ENCODE measurements around the gene METAP1D. TPM values are rescaled to one million over a fixed set of nuclear protein-coding genes. Genes with fewer than 3 reads are reported as not detected.
"Not testable (repeated sequence)": the region's sequence is repeated elsewhere in the genome, so short reads cannot be mapped to it uniquely, and the experiment has no call there.

The METAP1D gene
- total RNA-seq, 1 donor from 2014 or later: 6.3 TPM

GRCh38 chr2:171965661-171966060, 34.1 kb upstream of the METAP1D start:
- Histone ChIP-seq H3K4me3 (ENCODE audit: low read depth, low read length) (no peak overlapping the region), H3K27me3 (ENCODE audit: control insufficient read depth, insufficient read depth, low read length) (no peaks in the 10 kb centered on the region), H3K36me3 (ENCODE audit: control insufficient read depth, insufficient read depth, low read length) (no peaks in the 10 kb centered on the region)
- DNase-seq (ENCODE audit: low read depth): no peak
- no peak for TF ChIP-seq CTCF (IDR thresholded peaks at IDR 0.05; ENCODE audit: insufficient read depth, low read length, poor library complexity, severe bottlenecking)

GRCh38 chr2:171966235-171966634, 33.5 kb upstream of the METAP1D start:
- no peaks in the 10 kb centered on the region for H3K36me3 ChIP-seq (ENCODE audit: control insufficient read depth, insufficient read depth, low read length)
- no peak overlapping the region for H3K4me3 ChIP-seq (ENCODE audit: low read depth, low read length)
- H3K27me3 ChIP-seq (ENCODE audit: control insufficient read depth, insufficient read depth, low read length): no peaks in the 10 kb centered on the region
- DNase-seq (ENCODE audit: low read depth): no peak
- TF ChIP-seq CTCF (IDR thresholded peaks at IDR 0.05; ENCODE audit: insufficient read depth, low read length, poor library complexity, severe bottlenecking): no peak

GRCh38 chr2:171966688-171967087, 33.1 kb upstream of the METAP1D start:
- TF ChIP-seq CTCF (IDR thresholded peaks at IDR 0.05; ENCODE audit: insufficient read depth, low read length, poor library complexity, severe bottlenecking): no peak
- H3K36me3 ChIP-seq (ENCODE audit: control insufficient read depth, insufficient read depth, low read length): no peaks in the 10 kb centered on the region

GRCh38 chr2:171968509-171968908, 31.2 kb upstream of the METAP1D start:
- Histone ChIP-seq H3K4me3 (ENCODE audit: low read depth, low read length) (no peak overlapping the region), H3K27me3 (ENCODE audit: control insufficient read depth, insufficient read depth, low read length) (no peaks in the 10 kb centered on the region), H3K36me3 (ENCODE audit: control insufficient read depth, insufficient read depth, low read length) (no peaks in the 10 kb centered on the region)
- no peak for TF ChIP-seq CTCF (IDR thresholded peaks at IDR 0.05; ENCODE audit: insufficient read depth, low read length, poor library complexity, severe bottlenecking)
- DNase-seq (ENCODE audit: low read depth): no peak

More at GRCh38 chr2:171966688-171967087, 33.1 kb upstream of the METAP1D start:
- no peaks in the 10 kb centered on the region for H3K27me3 ChIP-seq (ENCODE audit: control insufficient read depth, insufficient read depth, low read length)
- no peak overlapping the region for H3K4me3 ChIP-seq (ENCODE audit: low read depth, low read length)
- DNase-seq (ENCODE audit: low read depth): no peak

GRCh38 chr2:171972329-171972982, 27.3 kb upstream of the METAP1D start:
- no peak for DNase-seq (ENCODE audit: low read depth)
- H3K4me3 ChIP-seq (ENCODE audit: low read depth, low read length): no peak overlapping the region
- no peak for TF ChIP-seq CTCF (IDR thresholded peaks at IDR 0.05; ENCODE audit: insufficient read depth, low read length, poor library complexity, severe bottlenecking)
- no peaks in the 10 kb centered on the region for H3K36me3 ChIP-seq (ENCODE audit: control insufficient read depth, insufficient read depth, low read length)
- no peaks in the 10 kb centered on the region for H3K27me3 ChIP-seq (ENCODE audit: control insufficient read depth, insufficient read depth, low read length)

- DNase-seq (ENCODE audit: low read depth): no peak
- no peak for TF ChIP-seq CTCF (IDR thresholded peaks at IDR 0.05; ENCODE audit: insufficient read depth, low read length, poor library complexity, severe bottlenecking)
- no peak overlapping the region for H3K4me3 ChIP-seq (ENCODE audit: low read depth, low read length)
- no peaks in the 10 kb centered on the region for H3K27me3 ChIP-seq (ENCODE audit: control insufficient read depth, insufficient read depth, low read length)
- no peaks in the 10 kb centered on the region for H3K36me3 ChIP-seq (ENCODE audit: control insufficient read depth, insufficient read depth, low read length)
These were observed 20.6 kb upstream of the METAP1D start for GRCh38 chr2:171979103-171979502.

- not testable (repeated sequence) for H3K36me3 ChIP-seq (ENCODE audit: control insufficient read depth, insufficient read depth, low read length); DNase-seq (ENCODE audit: low read depth); H3K4me3 ChIP-seq (ENCODE audit: low read depth, low read length); H3K27me3 ChIP-seq (ENCODE audit: control insufficient read depth, insufficient read depth, low read length)
These were observed 15.8 kb upstream of the METAP1D start for GRCh38 chr2:171983924-171984323.
